GM12891 (cell line): Measurements from ENCODE around the gene RNASEH2C.

Source experiments
- DNase-seq: peaks from one replicate; pipeline ENCODE4 v3.0.0; 2011; ENCODE audit warnings: low spot score; ENCODE audit not compliant: insufficient read length
- FAIRE-seq: peaks from 2 replicates; lab custom pipeline; 2011; peaks lifted over from hg19 to GRCh38; lab: Jason Lieb, UNC
- PAX5 ChIP-seq: IDR thresholded peaks from 2 replicates; pipeline ENCODE4 v1.6.1; 2011; ENCODE audit warnings: low read length, moderate library complexity, mild to moderate bottlenecking; ENCODE audit not compliant: insufficient read depth, severe bottlenecking
- POLR2A ChIP-seq: IDR thresholded peaks from 2 replicates; pipeline ENCODE4 v1.6.1; 2011; ENCODE audit warnings: low read depth, low read length, control low read depth
- POLR2AphosphoS5 ChIP-seq: IDR thresholded peaks from 2 replicates; pipeline ENCODE4 v1.6.1; 2011; ENCODE audit warnings: low read depth, low read length, control low read depth
- POU2F2 ChIP-seq: IDR thresholded peaks from 2 replicates; pipeline ENCODE4 v1.6.1; 2011; ENCODE audit warnings: low read depth, mild to moderate bottlenecking, control low read depth, low read length, moderate library complexity
- SPI1 ChIP-seq: IDR thresholded peaks from 2 replicates; pipeline ENCODE4 v1.6.1; 2011; ENCODE audit warnings: low read depth, low read length, control low read depth
- TAF1 ChIP-seq: IDR thresholded peaks from 2 replicates; pipeline ENCODE4 v1.6.1; 2011; ENCODE audit warnings: low read depth, low read length, control low read depth

RNASEH2C gene

GRCh38 chr11:65718531-65718930 lies 2.1 kb downstream of the RNASEH2C start:
- FAIRE-seq = no peak
- no peak for DNase-seq
- TF ChIP-seq POLR2A (no peak), PAX5 (no peak), SPI1 (no peak), POLR2AphosphoS5 (no peak), POU2F2 (no peak), TAF1 (no peak)

GRCh38 chr11:65717906-65718305 lies 2.7 kb downstream of the RNASEH2C start:
- TF ChIP-seq POLR2AphosphoS5 (peak; percentile 67), POU2F2 (no peak), POLR2A (peak; percentile 16; the same call in 1 of the 2 replicates), PAX5 (no peak)
- no peak for FAIRE-seq
- DNase-seq = no peak

DNA sequence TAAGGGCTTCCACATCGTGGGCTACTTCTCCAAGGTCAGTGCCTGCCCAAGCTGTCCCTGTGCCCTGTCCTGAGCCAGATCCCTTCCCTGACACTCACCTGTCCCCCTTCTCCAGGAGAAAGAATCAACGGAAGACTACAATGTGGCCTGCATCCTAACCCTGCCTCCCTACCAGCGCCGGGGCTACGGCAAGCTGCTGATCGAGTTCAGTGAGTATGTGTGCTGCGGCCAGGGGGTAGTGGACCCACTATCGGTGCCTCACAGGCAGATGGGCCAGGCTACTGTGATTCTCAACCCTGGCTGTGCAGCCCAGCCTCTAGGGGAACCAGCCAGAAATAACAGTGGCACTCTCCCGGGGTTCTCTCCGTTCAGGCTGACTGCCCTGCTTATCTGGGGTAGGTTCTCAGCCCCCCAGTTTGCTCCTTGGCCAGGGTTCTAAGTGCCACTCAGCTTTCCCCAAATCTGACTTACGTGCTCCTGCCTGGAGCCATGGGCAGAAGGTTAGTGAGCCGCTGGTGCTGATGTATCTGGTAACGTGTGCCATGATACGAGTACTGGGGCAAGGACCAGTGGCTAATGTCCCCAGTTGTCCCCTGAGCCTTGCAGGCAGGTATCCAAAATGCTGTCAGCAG lies 3.7 kb downstream of the RNASEH2C start:
- FAIRE-seq (no peak), DNase-seq (no peak)
- TF ChIP-seq POLR2AphosphoS5 (0 out of 2 replicates have a peak, but pooled peaks have one; percentile 19), PAX5 (no peak)

DNA sequence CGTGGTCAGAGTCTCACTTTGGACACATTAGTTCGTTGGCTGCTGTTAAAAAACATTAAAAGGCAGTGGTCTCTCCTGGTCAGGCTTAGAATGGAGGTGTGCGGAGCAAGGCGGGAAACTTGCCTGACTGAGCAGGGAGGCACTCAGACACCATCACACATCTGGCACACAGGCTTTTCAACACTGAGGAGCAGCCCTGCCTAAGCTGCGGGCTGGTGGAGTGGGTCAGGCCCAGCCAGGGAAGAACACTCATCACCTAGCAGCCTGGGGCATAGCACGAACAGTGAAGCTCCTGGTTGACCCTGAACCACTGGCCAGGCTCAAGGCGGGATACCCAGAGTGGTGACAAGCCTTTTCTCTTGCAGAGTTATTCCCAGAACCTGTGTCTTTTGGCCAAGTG lies 4.3 kb downstream of the RNASEH2C start:
- no peak for TF ChIP-seq PAX5
- TF ChIP-seq TAF1 = no peak
- no peak for TF ChIP-seq POLR2A
- TF ChIP-seq POLR2AphosphoS5 = no peak; the same call in 1 of the 2 replicates
- no peak for TF ChIP-seq POU2F2
- no peak for TF ChIP-seq SPI1
- no peak for DNase-seq
- no peak for FAIRE-seq

GRCh38 chr11:65714433-65714832 lies 6.2 kb downstream of the RNASEH2C start:
- FAIRE-seq (no peak), DNase-seq (no peak)
- TF ChIP-seq POLR2AphosphoS5 = no peak
- no peak for TF ChIP-seq TAF1
- no peak for TF ChIP-seq POU2F2
- no peak for TF ChIP-seq SPI1
- TF ChIP-seq PAX5 = no peak
- TF ChIP-seq POLR2A = no peak

GRCh38 chr11:65713212-65713969 lies 7.2 kb downstream of the RNASEH2C start:
- FAIRE-seq = no peak
- TF ChIP-seq SPI1 (no peak), POLR2AphosphoS5 (no peak), POU2F2 (no peak), PAX5 (no peak), POLR2A (no peak), TAF1 (no peak)
- no peak for DNase-seq

DNA sequence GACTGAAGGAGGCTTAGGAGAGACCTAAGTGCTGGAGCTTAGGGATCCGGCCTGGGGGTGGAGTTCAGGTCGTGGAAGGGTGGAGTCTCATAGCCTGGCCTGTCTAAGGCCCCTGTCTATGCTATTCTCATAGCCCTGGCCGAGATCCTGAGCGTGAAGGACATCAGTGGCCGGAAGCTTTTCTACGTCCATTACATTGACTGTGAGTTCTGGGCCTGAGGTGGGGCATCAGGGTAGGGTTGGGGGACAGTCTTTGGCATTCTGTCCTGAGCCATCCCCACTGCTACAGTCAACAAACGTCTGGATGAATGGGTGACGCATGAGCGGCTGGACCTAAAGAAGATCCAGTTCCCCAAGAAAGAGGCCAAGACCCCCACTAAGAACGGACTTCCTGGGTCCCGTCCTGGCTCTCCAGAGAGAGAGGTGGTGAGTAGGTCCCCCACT lies 7.9 kb downstream of the RNASEH2C start:
- FAIRE-seq = no peak
- DNase-seq = no peak
- no peak for TF ChIP-seq POLR2A
- no peak for TF ChIP-seq POU2F2
- TF ChIP-seq SPI1 = no peak
- TF ChIP-seq TAF1 = no peak
- TF ChIP-seq PAX5 = no peak
- TF ChIP-seq POLR2AphosphoS5 = no peak

DNA sequence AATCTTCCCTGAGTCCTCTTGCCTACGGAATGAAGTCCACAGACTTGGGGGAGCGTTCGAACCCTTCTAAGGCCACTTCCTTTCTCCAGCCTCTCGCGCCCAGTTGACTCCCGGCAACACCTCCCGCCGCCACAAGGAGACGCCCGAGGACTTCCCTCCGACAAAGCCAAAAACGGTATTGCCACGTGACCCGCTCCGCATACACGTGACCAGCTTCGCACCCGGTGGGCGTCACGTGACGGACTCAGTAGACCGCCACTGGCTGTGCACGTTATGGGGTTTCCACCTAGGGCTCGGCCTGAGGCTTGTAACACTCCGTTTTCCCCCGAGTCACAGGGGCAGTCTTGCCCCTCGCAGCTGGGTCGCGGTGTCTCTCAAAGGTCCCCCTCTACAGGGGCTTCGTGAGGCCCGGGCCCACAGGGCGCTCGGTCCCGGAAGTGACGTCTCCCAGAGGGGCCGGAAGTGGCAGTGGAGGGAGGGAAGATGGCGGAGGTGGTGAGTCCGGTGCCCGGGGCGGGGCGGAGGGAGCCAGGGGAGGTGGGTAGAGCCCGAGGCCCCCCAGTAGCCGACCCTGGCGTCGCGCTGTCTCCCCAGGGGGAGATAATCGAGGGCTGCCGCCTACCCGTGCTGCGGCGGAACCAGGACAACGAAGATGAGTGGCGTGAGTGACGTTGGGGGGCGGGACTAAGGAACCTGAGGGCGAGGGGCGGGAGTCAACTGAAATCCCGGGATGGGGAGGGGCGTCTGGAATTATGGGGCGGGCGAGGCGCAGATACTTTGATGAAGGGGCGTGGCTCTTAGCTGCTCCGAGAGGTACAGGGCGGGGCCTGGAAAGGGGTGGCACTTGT lies 8.6 kb downstream of the RNASEH2C start, which contains the start of gene KAT5:
Gene KAT5 (plus strand): TSS at position 468 of the 848 bp plus-strand sequence. CDS start 16 bp downstream, at position 484.
- DNase-seq (peak; percentile 88), FAIRE-seq (peak; percentile 99)
- TF ChIP-seq POLR2AphosphoS5 (no peak; the same call in none of the 2 replicates), SPI1 (peak; percentile 78), PAX5 (peak; percentile 34), POLR2A (peak; percentile 83), TAF1 (peak; percentile 86), POU2F2 (peak; percentile 37; the same call in 1 of the 2 replicates)

- no peak for FAIRE-seq
Measured at GRCh38 chr11:65710421-65710820, 10.2 kb downstream of the RNASEH2C start.

More at GRCh38 chr11:65710421-65710820, 10.2 kb downstream of the RNASEH2C start:
- TF ChIP-seq SPI1 (no peak), POLR2A (no peak), TAF1 (no peak), POLR2AphosphoS5 (no peak), POU2F2 (no peak), PAX5 (no peak)
- no peak for DNase-seq
